D721Med (cell line): ENCODE results near the gene BCLAF3.

Experiments
- DNase-seq: peaks from one replicate; pipeline ENCODE4 v3.0.0; 2011; ENCODE audit warnings: low spot score; ENCODE audit not compliant: insufficient read length
- FAIRE-seq: peaks from 2 replicates; lab custom pipeline; 2011; peaks lifted over from hg19 to GRCh38; lab: Jason Lieb, UNC
- TF ChIP-seq, protein P1 (sequence below): IDR thresholded peaks from 2 replicates; pipeline ENCODE4 v1.5.1; 2012; ENCODE audit warnings: mild to moderate bottlenecking, control low read depth; ENCODE audit not compliant: insufficient read depth; ENCODE audit errors: missing control alignments

Gene BCLAF3

DNA sequence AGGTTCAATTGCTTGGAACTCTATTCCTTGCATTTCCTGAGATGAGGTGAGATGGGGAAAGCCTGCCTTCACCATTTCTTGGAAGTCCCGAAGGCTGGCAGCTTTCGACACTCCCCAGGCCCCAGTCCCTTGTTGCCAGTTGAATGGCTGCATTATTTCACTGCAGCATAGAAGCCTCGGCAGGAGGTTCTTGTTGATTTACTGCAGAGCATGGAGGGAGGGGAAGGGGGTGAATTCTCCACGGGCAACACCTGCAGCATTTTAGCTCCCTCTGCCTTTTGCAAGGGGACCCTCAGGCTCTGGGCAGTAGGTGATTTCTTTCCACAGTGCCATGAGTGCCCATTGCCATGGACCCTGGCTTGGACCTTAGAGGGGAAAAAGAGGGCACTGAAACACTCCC, 10.7 kb upstream of the BCLAF3 start:
- FAIRE-seq = no peak
- no peak for DNase-seq
- TF ChIP-seq, protein P1, sequence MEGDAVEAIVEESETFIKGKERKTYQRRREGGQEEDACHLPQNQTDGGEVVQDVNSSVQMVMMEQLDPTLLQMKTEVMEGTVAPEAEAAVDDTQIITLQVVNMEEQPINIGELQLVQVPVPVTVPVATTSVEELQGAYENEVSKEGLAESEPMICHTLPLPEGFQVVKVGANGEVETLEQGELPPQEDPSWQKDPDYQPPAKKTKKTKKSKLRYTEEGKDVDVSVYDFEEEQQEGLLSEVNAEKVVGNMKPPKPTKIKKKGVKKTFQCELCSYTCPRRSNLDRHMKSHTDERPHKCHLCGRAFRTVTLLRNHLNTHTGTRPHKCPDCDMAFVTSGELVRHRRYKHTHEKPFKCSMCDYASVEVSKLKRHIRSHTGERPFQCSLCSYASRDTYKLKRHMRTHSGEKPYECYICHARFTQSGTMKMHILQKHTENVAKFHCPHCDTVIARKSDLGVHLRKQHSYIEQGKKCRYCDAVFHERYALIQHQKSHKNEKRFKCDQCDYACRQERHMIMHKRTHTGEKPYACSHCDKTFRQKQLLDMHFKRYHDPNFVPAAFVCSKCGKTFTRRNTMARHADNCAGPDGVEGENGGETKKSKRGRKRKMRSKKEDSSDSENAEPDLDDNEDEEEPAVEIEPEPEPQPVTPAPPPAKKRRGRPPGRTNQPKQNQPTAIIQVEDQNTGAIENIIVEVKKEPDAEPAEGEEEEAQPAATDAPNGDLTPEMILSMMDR = no peak

DNA sequence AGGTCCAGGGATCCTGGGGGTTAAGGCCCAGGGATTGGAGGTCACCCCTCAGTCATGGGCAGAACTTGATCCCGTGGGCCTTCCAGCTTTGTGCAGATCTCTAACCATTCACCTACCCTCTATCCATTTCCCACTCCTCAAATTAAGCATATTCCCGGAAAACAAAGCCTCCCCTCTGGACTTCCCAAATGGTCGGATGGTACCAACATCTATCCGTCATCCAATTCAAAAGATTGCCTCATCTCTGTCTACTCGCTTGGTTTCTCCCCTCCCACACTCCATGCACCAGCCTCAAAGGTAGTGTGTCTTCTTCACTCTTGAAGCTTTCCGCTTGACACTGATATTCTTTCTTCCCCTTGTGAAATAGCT, 473 bp upstream of the BCLAF3 start:
- no peak for DNase-seq
- no peak for FAIRE-seq
- TF ChIP-seq, protein P1 = no peak

DNA sequence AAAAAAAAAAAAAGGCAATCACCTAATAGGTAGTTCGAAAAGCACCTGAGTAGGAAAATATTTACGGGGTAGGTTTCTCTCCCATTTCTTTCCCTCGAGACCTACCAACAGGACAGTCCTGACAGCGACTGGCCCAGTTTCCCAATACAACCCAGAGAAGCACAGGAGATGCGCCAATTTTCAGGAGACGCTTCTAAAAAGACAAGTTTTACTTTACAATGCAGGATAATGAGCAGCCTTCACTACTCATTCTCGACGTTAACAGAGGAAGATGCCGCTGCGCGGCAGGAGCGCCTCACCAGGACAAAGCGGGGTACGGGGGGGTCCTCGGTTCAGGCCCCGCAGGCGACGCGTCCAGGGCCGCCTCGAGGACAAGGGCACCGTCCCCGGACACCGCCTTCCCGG, 708 bp downstream of the BCLAF3 start:
- DNase-seq (no peak), FAIRE-seq (no peak)

GRCh38 chrX:19987856-19988255, 3.0 kb downstream of the BCLAF3 start:
- no peak for FAIRE-seq
- DNase-seq = no peak
- TF ChIP-seq, protein P1 = no peak

More for the DNA sequence above, 708 bp downstream of the BCLAF3 start:
- TF ChIP-seq, protein P1 = no peak

DNA sequence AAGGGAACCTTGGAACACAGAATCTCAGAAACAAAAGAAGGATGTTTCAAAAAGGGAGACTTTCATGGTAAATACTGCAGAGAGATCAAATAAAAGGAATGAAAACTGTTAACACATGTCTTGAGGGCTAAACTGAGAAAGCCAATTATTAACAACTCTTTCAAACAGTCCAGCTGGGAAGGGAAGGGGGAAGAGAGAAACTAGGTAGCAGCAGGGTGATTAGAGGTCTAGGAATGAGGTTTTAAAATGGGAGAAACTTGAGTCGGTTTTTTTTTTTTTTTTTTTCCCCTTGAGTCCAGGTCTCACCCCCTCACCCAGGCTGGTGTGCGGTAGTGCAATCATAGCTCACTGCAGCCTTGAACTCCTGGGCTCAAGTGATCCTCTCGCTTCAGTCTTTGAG, 4.3 kb downstream of the BCLAF3 start:
- FAIRE-seq (no peak), DNase-seq (no peak)
- TF ChIP-seq, protein P1 = no peak

DNA sequence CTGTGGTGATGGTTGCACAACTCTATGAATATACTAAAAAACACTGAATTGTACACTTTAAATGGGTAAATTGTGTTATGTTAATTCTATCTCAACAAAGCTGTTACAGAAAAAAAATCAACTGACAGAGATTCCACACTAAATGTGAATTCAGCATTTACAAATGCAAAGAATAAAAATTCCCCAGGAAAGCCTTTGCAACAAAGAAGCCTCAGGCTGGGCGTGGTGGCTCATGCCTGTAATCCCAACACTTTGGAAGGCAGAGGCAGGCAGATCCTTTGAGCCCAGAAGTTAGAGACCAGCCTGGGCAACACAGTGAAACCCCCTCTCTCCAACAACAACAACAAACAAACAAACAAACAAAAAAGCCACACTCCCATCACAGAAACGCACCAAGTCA, 8.9 kb downstream of the BCLAF3 start:
- DNase-seq (no peak), FAIRE-seq (no peak)
- TF ChIP-seq, protein P1 = no peak

GRCh38 chrX:19975845-19976244, 15.0 kb downstream of the BCLAF3 start:
- FAIRE-seq (no peak), DNase-seq (no peak)
- TF ChIP-seq, protein P1 = no peak
